Kidney epithelial cell (primary cell): ENCODE results near the gene CCNG2. TPM values are rescaled to one million over a fixed set of nuclear protein-coding genes. Genes with fewer than 3 reads are reported as not detected.

Source experiments
- DNase-seq: peaks from one replicate; pipeline ENCODE4 v3.0.0-alpha.2; 2010; ENCODE audit warnings: low read depth
- H3K27me3 ChIP-seq: 2 replicates; pipeline ENCODE4 v1.6.0; 2011; ENCODE audit warnings: low read length; ENCODE audit not compliant: control insufficient read depth, insufficient read depth
- H3K36me3 ChIP-seq: 2 replicates; pipeline ENCODE4 v1.5.1; 2011; ENCODE audit warnings: low read length; ENCODE audit not compliant: control insufficient read depth, insufficient read depth
- H3K4me3 ChIP-seq: 2 replicates; pipeline ENCODE4 v1.5.1; 2011; ENCODE audit warnings: low read depth, mild to moderate bottlenecking, control low read depth, low read length
- CTCF ChIP-seq: IDR thresholded peaks from 2 replicates; pipeline ENCODE4 v1.5.1; 2011; ENCODE audit warnings: mild to moderate bottlenecking, moderate library complexity, low read length, control low read depth, inconsistent platforms; ENCODE audit not compliant: insufficient read depth, poor library complexity, severe bottlenecking
- total RNA-seq: library from RNA; depleted of rRNA; stranded (reverse); fragments of >200 nt; gene quantifications from 2 replicates; pipeline ENCODE4 v1.2.3, GENCODE V29; 2015

Gene CCNG2
- total RNA-seq, 1 donor from 2014 or later = 27.1 TPM

DNA sequence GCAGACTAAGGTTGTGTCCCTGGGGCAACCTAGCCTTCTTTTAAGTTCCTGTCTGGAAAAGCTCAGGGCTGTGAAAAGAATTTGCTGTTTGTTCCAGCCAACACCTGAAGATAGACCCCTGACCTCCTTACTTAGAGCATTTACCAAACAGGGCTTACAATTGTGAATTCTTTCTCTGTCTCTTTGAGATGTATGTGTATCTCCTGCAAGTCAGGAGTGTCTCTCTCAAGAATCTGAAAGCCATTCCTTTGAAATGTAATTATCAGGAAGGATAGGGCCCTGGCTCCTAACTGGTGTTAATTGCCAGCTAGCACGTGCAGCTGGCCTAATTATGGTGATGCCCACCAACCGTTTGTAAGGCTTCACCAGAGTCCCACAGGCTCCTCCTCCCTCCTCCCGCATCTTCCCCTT lies 18.2 kb downstream of the CCNG2 start:
- H3K4me3 ChIP-seq = no peak overlapping the region
- TF ChIP-seq CTCF = no peak
- no peak for DNase-seq
- H3K27me3 ChIP-seq = no peaks in the 10 kb centered on the region
- no peaks in the 10 kb centered on the region for H3K36me3 ChIP-seq

GRCh38 chr4:77176640-77177039 lies 19.6 kb downstream of the CCNG2 start:
- Histone ChIP-seq H3K4me3 (no peak overlapping the region), H3K36me3 (no peaks in the 10 kb centered on the region), H3K27me3 (no peaks in the 10 kb centered on the region)
- no peak for TF ChIP-seq CTCF
- DNase-seq = no peak

DNA sequence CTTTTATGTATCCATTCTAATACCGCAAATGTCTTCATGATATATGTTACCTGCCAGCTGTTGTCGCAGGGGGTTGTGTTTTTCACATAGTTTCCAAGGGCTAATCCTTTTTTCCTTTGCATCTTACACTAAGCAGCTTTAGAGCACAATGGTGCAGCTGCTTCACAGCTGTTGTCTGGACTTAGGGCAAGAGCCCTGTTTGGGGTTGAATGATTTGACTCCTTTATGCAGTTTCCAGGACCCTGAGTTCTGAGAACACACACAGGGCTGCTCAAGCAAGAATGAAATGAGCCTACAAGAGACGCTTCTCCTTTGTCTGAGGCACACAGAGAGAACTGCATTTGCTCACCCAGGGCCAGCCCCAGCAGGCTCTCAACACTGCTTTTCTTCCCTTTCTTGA lies 20.2 kb downstream of the CCNG2 start:
- no peak for TF ChIP-seq CTCF
- H3K27me3 ChIP-seq = no peaks in the 10 kb centered on the region
- no peak overlapping the region for H3K4me3 ChIP-seq
- no peaks in the 10 kb centered on the region for H3K36me3 ChIP-seq
- DNase-seq = no peak

DNA sequence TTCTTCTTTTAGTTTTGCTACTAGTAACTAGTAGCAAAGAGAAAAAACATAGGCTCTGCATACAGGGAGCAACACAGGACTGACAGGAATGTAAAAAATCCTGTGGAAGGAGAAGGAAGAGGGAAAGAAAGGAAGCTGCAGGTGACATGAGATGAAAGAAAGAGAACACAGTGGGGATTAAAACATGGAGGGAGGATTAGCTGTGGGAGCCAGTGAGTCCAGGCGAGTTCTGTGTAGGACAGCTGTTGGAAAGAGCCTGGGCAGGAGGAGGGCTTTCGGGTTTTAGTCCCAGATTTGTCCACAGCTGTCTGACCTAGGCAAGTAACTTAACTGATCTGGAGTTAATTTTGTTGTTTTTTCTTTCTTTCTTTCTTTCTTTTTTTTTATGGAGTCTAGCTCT lies 21.6 kb downstream of the CCNG2 start:
- Histone ChIP-seq H3K4me3 (no peak overlapping the region), H3K36me3 (no peaks in the 10 kb centered on the region), H3K27me3 (no peaks in the 10 kb centered on the region)
- no peak for TF ChIP-seq CTCF
- DNase-seq = no peak

GRCh38 chr4:77179519-77179918 lies 22.5 kb downstream of the CCNG2 start:
- TF ChIP-seq CTCF = no peak
- Histone ChIP-seq H3K36me3 (no peaks in the 10 kb centered on the region), H3K27me3 (no peaks in the 10 kb centered on the region), H3K4me3 (no peak overlapping the region)
- DNase-seq = no peak

DNA sequence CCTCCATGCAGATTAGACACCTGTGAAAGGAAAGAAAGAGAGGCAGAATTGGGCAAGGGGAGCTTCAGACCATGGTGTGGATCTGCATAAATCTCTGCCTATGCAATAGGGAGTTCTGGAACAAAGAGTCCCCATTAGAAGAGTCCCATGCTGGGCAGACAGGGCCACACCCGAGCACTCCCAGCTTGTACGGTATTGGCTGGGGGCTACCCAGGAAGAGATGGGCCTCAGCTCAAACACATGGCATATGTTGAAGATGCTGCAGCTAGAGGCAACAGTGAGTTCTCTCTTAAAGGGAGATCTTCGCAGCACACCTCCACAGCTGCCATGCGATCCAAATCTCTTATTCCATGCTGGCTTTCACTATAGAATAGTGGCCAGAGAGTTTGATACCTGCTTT lies 24.7 kb downstream of the CCNG2 start:
- no peaks in the 10 kb centered on the region for H3K27me3 ChIP-seq
- H3K36me3 ChIP-seq = no peaks in the 10 kb centered on the region
- no peak for DNase-seq
- no peak overlapping the region for H3K4me3 ChIP-seq
- TF ChIP-seq CTCF = no peak
